Endothelial cell of umbilical vein (primary cell): ENCODE measurements around the gene FAM111B. TPM values are rescaled to one million over a fixed set of nuclear protein-coding genes. Genes with fewer than 3 reads are reported as not detected.
"Not testable (repeated sequence)": the region's sequence is repeated elsewhere in the genome, so short reads cannot be mapped to it uniquely, and the experiment has no call there.

Experiments used
- BruUV-seq: library from RNA; stranded (reverse); fragments of 400-500 nt; replicated peaks from 2 replicates; lab custom pipeline; 2021; lab: Mats Ljungman, UMichigan
- CTCF ChIA-PET: fragments of 300-600, 350-600 bp; sonication (Branson Sonifier 250); formaldehyde crosslinking; loops from one replicate; lab custom pipeline; 2021; ENCODE audit warnings: antibody characterized with exemption, inconsistent platforms; lab: Charles Lee
- POLR2A ChIA-PET: fragments of 300-600, 350-600 bp; sonication (Branson Sonifier 250); formaldehyde crosslinking; loops from one replicate; lab custom pipeline; 2021; ENCODE audit warnings: antibody characterized with exemption, inconsistent platforms; lab: Charles Lee
- DNase-seq: peaks from one replicate; pipeline ENCODE4 v3.0.0-alpha.2; 2011; ENCODE audit warnings: low read depth, low spot score
- FAIRE-seq: peaks from 2 replicates; lab custom pipeline; 2011; peaks lifted over from hg19 to GRCh38; lab: Jason Lieb, UNC
- H2AFZ ChIP-seq: 2 replicates; pipeline ENCODE4 v1.6.0; 2012; ENCODE audit warnings: low read depth, low read length, control low read depth, inconsistent platforms
- H3K27ac ChIP-seq: 2 replicates; pipeline ENCODE4 v1.5.1; 2011; ENCODE audit warnings: low read depth, mild to moderate bottlenecking, control low read depth, low read length, moderate library complexity; ENCODE audit not compliant: insufficient read depth
- H3K27me3 ChIP-seq, 2 experiments: 2 replicates each; pipeline versions ENCODE4 v1.6.0 to v1.6.1; 2011; ENCODE audit warnings: low read length in 2 of 2, mixed read lengths in 1 of 2; ENCODE audit not compliant: control insufficient read depth in 2 of 2, insufficient read depth in 2 of 2
- H3K36me3 ChIP-seq, 2 experiments: 2 replicates in 1 of 2; 3 replicates in 1 of 2; pipeline ENCODE4 v1.5.1; 2011; ENCODE audit warnings: low read length in 2 of 2, mild to moderate bottlenecking in 1 of 2, moderate library complexity in 1 of 2; ENCODE audit not compliant: control insufficient read depth in 2 of 2, insufficient read depth in 2 of 2; ENCODE audit errors: extremely low read depth in 1 of 2
- H3K4me1 ChIP-seq: 3 replicates; pipeline ENCODE4 v1.5.1; 2011; ENCODE audit warnings: mild to moderate bottlenecking, low read length; ENCODE audit not compliant: control insufficient read depth, insufficient read depth; ENCODE audit errors: extremely low read depth
- H3K4me2 ChIP-seq: 2 replicates; pipeline ENCODE4 v1.6.1; 2011; ENCODE audit warnings: low read length, control low read depth, mixed read lengths; ENCODE audit not compliant: insufficient read depth
- H3K4me3 ChIP-seq, 3 experiments: fragments of 200-600 bp in 1 of 3; sonication (generic), shearing (Covaris generic) in 1 of 3; replicated peaks in 1 of 3; 2 replicates each; pipeline ENCODE4 v1.5.1; 2011 to 2016; ENCODE audit warnings: control low read depth in 3 of 3, low read length in 3 of 3, mild to moderate bottlenecking in 2 of 3, inconsistent platforms in 1 of 3, low read depth in 1 of 3, moderate library complexity in 1 of 3; ENCODE audit not compliant: insufficient read depth in 1 of 3
- H3K79me2 ChIP-seq: 2 replicates; pipeline ENCODE4 v1.6.0; 2012; ENCODE audit warnings: low read length, inconsistent platforms; ENCODE audit not compliant: control insufficient read depth, insufficient read depth
- H3K9ac ChIP-seq: replicated peaks from 2 replicates; pipeline ENCODE3; 2011; ENCODE audit warnings: low read length, control low read depth; ENCODE audit not compliant: insufficient read depth; ENCODE audit errors: extremely low read depth
- H3K9me1 ChIP-seq: replicated peaks from 3 replicates; pipeline ENCODE4 v1.6.0; 2011; ENCODE audit warnings: mild to moderate bottlenecking, low read length; ENCODE audit not compliant: control insufficient read depth, insufficient read depth; ENCODE audit errors: extremely low read depth
- H3K9me3 ChIP-seq: replicated peaks from 2 replicates; pipeline ENCODE4 v1.5.1; 2012; ENCODE audit warnings: low read length, inconsistent platforms; ENCODE audit not compliant: control insufficient read depth, insufficient read depth
- H4K20me1 ChIP-seq: replicated peaks from 2 replicates; pipeline ENCODE3; 2011; ENCODE audit warnings: mild to moderate bottlenecking, low read length; ENCODE audit not compliant: control insufficient read depth, insufficient read depth; ENCODE audit errors: extremely low read depth
- dilution Hi-C: fragments of 300-500 bp; cut with MboI; formaldehyde crosslinking; loops from one replicate; pipeline ENCODE4 v1.15.0; 2019; ENCODE audit warnings: low sequenced_read_pairs; ENCODE audit not compliant: extremely low pct_ligation_motif_present
- intact Hi-C: fragments of 100-400 bp; cut with micrococcal nuclease; formaldehyde crosslinking; loops from one replicate; pipeline ENCODE4 v1.10.0; 2022
- polyA plus RNA-seq, 4 experiments: library from polyadenylated mRNA; depleted of rRNA in 3 of 4; stranded (reverse) in 3 of 4; unstranded in 1 of 4; fragments of >200 nt; gene quantifications; 2 replicates each; pipeline versions ENCODE4 v1.2.1 to v1.2.3, GENCODE V29; 2011 to 2012; ENCODE audit warnings: missing spikeins in 1 of 4
- total RNA-seq: library from RNA; stranded (reverse); gene quantifications from 2 replicates; pipeline ENCODE4 v1.2.3, GENCODE V29; 2021
- TF ChIP-seq, protein P1 (sequence below), 2 donors: IDR thresholded peaks; 1 replicate in 1 of 2; 2 replicates in 1 of 2; pipeline ENCODE4 v1.5.1; 2011; ENCODE audit warnings: low read length in 2 of 2, mild to moderate bottlenecking in 2 of 2, moderate library complexity in 2 of 2, control low read depth in 1 of 2, inconsistent platforms in 1 of 2, low read depth in 1 of 2; ENCODE audit not compliant: insufficient read depth in 1 of 2; ENCODE audit errors: extremely low read depth in 1 of 2

The FAM111B gene
- total and polyA plus RNA-seq, 2 donors (not counting 3 experiments of a cell fraction or from before 2014, with no cell fraction given) = 2.7 to 21.9 TPM

DNA sequence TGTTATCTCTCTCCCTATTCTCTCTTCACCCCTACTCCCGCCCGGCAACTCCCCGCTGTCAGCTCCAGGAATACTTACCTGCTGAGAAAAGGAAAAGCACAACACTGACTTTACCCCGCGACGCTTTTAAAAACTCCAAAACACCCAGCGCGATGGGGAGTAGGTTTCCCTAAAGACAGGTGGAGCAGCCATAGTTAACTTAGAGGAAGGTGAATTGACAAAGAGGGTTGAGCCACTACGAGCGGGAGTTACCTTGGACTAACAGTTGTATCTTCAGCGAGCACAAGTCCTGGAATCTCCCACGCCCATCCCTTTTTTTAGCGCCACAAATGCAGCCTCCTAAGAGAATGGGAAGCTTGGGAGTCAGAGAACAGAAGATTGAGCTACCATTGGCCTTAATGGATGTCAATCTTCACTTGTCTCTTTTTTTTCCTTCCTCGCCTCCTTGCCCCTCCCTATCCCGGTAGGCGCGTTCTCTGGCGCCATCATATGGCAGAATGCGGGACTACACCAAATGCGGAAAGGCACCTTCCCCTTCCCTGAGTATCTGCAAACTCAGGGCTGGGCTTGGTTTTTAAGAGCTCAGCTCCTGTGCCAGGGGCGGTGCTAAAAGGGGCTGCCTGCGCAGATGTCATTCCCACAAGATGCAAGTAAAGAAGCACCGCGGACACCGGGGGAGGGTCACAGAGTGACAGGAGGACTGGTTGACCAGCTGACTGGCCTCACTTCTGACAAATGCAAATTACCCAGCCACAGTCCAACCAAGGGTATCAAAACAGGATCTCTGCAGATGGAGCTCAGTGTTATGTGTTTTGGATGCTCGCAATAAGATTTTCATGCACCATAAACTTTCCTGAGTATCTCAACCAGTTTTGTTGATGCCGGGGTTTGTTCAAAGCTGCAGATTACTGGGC lies 48.7 kb upstream of the FAM111B start:
- H3K9me3 ChIP-seq, H3K27me3 ChIP-seq, dilution Hi-C loops, POLR2A ChIA-PET, H3K9ac ChIP-seq, H3K79me2 ChIP-seq, H3K27ac ChIP-seq, H3K36me3 ChIP-seq, H3K9me1 ChIP-seq, H3K4me1 ChIP-seq, H4K20me1 ChIP-seq, BruUV-seq: not testable (repeated sequence)
- peak overlapping the region; percentile 74 for H2AFZ ChIP-seq
- peak overlapping the region in 1 of 3 experiments; percentile 36 for H3K4me3 ChIP-seq
- CTCF ChIA-PET = interaction anchor here (0.6 to 4.4 kb wide), 24 partner anchors 9 to 491 kb away, joined by 3 to 40 read pairs (median 4); partner anchors contain the start of genes DTX4, FAM111A and FAM111B
- FAIRE-seq (peak; percentile 98), DNase-seq (peak; percentile 86)
- peak overlapping the region; percentile 56 for H3K4me2 ChIP-seq
- intact Hi-C loops = loop anchor here (1.0 to 2.0 kb wide), 4 partner anchors 44 to 404 kb away; no protein-coding TSS in a partner anchor
- TF ChIP-seq, protein P1, sequence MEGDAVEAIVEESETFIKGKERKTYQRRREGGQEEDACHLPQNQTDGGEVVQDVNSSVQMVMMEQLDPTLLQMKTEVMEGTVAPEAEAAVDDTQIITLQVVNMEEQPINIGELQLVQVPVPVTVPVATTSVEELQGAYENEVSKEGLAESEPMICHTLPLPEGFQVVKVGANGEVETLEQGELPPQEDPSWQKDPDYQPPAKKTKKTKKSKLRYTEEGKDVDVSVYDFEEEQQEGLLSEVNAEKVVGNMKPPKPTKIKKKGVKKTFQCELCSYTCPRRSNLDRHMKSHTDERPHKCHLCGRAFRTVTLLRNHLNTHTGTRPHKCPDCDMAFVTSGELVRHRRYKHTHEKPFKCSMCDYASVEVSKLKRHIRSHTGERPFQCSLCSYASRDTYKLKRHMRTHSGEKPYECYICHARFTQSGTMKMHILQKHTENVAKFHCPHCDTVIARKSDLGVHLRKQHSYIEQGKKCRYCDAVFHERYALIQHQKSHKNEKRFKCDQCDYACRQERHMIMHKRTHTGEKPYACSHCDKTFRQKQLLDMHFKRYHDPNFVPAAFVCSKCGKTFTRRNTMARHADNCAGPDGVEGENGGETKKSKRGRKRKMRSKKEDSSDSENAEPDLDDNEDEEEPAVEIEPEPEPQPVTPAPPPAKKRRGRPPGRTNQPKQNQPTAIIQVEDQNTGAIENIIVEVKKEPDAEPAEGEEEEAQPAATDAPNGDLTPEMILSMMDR (IDR thresholded peaks at IDR 0.05; ENCODE audit: extremely low read depth in 1 of 2, insufficient read depth in 1 of 2, low read depth in 1 of 2, low read length in 2 of 2) = peak; percentile 76 to 79

DNA sequence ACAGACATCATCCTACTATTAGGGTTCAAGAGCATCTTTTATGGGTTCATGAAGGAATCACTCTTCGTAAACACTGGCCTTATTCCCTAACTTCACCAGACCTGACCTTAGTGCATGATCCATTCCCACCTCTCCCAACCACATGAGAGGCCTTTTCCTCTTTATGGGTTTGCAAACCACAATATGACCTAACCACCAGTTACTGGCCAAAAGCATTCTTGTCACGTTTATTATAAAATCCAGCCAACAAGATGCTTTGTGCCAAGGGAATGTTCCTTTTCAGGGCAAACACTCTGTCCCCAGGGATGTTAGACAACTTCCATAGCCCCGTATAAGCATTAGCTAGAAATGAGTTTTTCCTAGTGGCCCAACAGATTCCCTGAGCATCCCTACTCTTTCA lies 46.9 kb upstream of the FAM111B start:
- H3K4me2 ChIP-seq, H3K4me3 ChIP-seq, H3K9me1 ChIP-seq, H2AFZ ChIP-seq, POLR2A ChIA-PET, FAIRE-seq, H3K79me2 ChIP-seq, dilution Hi-C loops, DNase-seq, H3K27ac ChIP-seq, intact Hi-C loops, H3K9me3 ChIP-seq, BruUV-seq, H3K36me3 ChIP-seq, H3K9ac ChIP-seq, H4K20me1 ChIP-seq, H3K4me1 ChIP-seq: not testable (repeated sequence)
- peaks cover 9 to 13% of the 10 kb centered on the region in 2 experiments for H3K27me3 ChIP-seq
- CTCF ChIA-PET = interaction anchor here (0.8 to 4.4 kb wide), 3 partner anchors 75 to 98 kb away, joined by 3 to 40 read pairs (median 27); no protein-coding TSS in a partner anchor
